Sigmoid colon (tissue), 4 donors: ENCODE data around the gene WNK2.

Experiments
- POLR2AphosphoS5 ChIP-seq, 4 donors: sonication (generic); formaldehyde crosslinking; IDR thresholded peaks; one replicate each; pipeline ENCODE4 v1.6.1; 2017; ENCODE audit warnings: antibody characterized with exemption in 4 of 4
- TF ChIP-seq, protein P1 (sequence below), 4 experiments: fragments of 450-650 bp in 3 of 4; fragments of 200-600 bp in 1 of 4; IDR thresholded peaks; one replicate each; pipeline ENCODE4 v1.5.1; 2016 to 2019; ENCODE audit warnings: antibody characterized with exemption in 4 of 4, mild to moderate bottlenecking in 3 of 4, moderate library complexity in 2 of 4

DNA sequence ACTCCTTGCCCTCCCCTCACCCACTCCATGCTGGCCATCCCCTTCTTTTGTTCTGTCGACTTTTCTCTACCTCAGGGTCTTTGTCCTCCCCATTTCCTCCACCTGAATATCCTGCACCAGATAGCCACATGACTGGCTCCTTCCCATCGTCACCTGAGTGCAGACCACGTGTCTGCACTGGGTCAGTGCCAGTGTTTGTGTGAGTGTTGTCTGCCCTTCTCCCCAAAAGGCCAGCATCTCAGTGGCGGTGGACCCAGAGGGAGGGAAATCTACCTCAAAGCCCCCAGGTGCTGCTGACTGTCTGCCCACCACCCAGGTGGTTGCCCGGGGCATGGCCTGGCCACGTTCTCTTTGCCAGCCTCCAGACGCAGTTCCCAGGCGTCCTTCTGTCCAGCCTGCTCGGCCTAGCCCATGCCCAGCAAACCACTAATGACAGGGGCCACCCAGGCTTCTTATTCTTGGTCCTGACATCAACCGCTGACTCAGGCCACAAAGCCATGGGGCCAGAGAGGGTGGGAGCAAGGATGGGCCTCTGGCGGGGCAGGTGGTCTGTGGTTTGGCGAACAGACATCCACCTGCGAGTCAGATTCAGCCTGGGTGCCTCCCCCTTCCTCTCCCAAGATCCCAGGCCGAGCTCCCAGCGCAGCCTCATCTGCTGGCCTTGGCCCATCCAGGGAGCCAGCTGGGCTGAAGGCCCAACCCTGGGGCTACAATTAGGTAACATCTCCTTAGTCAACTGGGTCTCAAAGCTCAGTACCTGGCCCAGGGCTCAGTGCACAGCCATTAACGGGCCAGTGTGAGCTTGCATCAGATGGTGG, 44.4 kb upstream of the WNK2 start:
- no peak for TF ChIP-seq POLR2AphosphoS5 (IDR thresholded peaks at IDR 0.05)
- TF ChIP-seq, protein P1, sequence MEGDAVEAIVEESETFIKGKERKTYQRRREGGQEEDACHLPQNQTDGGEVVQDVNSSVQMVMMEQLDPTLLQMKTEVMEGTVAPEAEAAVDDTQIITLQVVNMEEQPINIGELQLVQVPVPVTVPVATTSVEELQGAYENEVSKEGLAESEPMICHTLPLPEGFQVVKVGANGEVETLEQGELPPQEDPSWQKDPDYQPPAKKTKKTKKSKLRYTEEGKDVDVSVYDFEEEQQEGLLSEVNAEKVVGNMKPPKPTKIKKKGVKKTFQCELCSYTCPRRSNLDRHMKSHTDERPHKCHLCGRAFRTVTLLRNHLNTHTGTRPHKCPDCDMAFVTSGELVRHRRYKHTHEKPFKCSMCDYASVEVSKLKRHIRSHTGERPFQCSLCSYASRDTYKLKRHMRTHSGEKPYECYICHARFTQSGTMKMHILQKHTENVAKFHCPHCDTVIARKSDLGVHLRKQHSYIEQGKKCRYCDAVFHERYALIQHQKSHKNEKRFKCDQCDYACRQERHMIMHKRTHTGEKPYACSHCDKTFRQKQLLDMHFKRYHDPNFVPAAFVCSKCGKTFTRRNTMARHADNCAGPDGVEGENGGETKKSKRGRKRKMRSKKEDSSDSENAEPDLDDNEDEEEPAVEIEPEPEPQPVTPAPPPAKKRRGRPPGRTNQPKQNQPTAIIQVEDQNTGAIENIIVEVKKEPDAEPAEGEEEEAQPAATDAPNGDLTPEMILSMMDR (IDR thresholded peaks at IDR 0.05) = no peak
